ENCODE results near the gene PUM1. TPM values are rescaled to one million over a fixed set of nuclear protein-coding genes. Genes with fewer than 3 reads are reported as not detected.

Gene PUM1
- total RNA-seq, 1 experiment from 2014 or later = 109 TPM

DNA sequence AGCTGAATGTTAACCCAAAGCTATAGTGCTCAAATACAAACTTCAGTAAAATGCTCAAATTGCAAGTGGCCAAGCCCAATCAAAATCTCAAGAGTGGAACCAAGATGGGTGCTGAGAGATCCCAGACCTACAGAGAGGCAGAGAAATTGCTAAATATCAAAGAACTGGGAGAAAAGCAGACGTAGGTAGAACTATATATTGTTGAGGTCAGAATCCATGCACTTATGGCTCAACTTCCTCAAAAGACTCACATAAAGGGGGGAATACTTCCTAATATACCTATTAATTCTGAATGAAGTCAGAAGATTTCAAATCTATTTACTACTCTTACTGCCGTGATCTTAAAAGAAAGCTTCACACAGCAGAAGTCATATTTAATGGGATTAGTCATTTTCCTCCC, 65.2 kb downstream of the PUM1 start:
- Histone ChIP-seq H3K9me3 (ENCODE audit: control insufficient read depth, insufficient read depth, low read depth, low read length) (no peaks in the 10 kb centered on the region), H3K4me3 (ENCODE audit: low read depth in 2 of 2, low read length in 2 of 2) (no peak overlapping the region), H3K27me3 (ENCODE audit: control insufficient read depth, insufficient read depth, low read length) (no peaks in the 10 kb centered on the region), H3K4me1 (ENCODE audit: control insufficient read depth, insufficient read depth, low read length) (no peaks in the 10 kb centered on the region), H3K27ac (ENCODE audit: low read length) (no peak overlapping the region), H3K36me3 (ENCODE audit: control insufficient read depth, insufficient read depth, low read length) (peaks cover 24% of the 10 kb centered on the region)
- no peak for ATAC-seq
- in situ Hi-C loops (cut with HindIII; ENCODE audit: low pct_unique_long_range_greater_than_20kb, low sequenced_read_pairs) (no loop called here), intact Hi-C loops (cut with micrococcal nuclease; ENCODE audit: unreplicated experiment) (no loop called here)
- TF ChIP-seq TCF7L2 (IDR thresholded peaks at IDR 0.05; ENCODE audit: low read depth, low read length) (no peak), SIN3A (IDR thresholded peaks at IDR 0.05; ENCODE audit: borderline replicate concordance, insufficient read depth, low read depth, low read length) (no peak), POLR2AphosphoS5 (IDR thresholded peaks at IDR 0.05; ENCODE audit: low read depth, low read length) (no peak)
- TF ChIP-seq, protein P1, sequence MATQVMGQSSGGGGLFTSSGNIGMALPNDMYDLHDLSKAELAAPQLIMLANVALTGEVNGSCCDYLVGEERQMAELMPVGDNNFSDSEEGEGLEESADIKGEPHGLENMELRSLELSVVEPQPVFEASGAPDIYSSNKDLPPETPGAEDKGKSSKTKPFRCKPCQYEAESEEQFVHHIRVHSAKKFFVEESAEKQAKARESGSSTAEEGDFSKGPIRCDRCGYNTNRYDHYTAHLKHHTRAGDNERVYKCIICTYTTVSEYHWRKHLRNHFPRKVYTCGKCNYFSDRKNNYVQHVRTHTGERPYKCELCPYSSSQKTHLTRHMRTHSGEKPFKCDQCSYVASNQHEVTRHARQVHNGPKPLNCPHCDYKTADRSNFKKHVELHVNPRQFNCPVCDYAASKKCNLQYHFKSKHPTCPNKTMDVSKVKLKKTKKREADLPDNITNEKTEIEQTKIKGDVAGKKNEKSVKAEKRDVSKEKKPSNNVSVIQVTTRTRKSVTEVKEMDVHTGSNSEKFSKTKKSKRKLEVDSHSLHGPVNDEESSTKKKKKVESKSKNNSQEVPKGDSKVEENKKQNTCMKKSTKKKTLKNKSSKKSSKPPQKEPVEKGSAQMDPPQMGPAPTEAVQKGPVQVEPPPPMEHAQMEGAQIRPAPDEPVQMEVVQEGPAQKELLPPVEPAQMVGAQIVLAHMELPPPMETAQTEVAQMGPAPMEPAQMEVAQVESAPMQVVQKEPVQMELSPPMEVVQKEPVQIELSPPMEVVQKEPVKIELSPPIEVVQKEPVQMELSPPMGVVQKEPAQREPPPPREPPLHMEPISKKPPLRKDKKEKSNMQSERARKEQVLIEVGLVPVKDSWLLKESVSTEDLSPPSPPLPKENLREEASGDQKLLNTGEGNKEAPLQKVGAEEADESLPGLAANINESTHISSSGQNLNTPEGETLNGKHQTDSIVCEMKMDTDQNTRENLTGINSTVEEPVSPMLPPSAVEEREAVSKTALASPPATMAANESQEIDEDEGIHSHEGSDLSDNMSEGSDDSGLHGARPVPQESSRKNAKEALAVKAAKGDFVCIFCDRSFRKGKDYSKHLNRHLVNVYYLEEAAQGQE (IDR thresholded peaks at IDR 0.05; ENCODE audit: insufficient read depth in 1 of 2, low read depth in 2 of 2, low read length in 1 of 2) = no peak
- TF ChIP-seq, protein P2, sequence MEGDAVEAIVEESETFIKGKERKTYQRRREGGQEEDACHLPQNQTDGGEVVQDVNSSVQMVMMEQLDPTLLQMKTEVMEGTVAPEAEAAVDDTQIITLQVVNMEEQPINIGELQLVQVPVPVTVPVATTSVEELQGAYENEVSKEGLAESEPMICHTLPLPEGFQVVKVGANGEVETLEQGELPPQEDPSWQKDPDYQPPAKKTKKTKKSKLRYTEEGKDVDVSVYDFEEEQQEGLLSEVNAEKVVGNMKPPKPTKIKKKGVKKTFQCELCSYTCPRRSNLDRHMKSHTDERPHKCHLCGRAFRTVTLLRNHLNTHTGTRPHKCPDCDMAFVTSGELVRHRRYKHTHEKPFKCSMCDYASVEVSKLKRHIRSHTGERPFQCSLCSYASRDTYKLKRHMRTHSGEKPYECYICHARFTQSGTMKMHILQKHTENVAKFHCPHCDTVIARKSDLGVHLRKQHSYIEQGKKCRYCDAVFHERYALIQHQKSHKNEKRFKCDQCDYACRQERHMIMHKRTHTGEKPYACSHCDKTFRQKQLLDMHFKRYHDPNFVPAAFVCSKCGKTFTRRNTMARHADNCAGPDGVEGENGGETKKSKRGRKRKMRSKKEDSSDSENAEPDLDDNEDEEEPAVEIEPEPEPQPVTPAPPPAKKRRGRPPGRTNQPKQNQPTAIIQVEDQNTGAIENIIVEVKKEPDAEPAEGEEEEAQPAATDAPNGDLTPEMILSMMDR (IDR thresholded peaks at IDR 0.05) = no peak
- CTCF ChIA-PET = no interaction called here
- POLR2A ChIA-PET = no interaction called here
- BruUV-seq (replicated peaks) = no TSS peak
- DNase-seq (ENCODE audit: low read depth, low spot score) = no peak

DNA sequence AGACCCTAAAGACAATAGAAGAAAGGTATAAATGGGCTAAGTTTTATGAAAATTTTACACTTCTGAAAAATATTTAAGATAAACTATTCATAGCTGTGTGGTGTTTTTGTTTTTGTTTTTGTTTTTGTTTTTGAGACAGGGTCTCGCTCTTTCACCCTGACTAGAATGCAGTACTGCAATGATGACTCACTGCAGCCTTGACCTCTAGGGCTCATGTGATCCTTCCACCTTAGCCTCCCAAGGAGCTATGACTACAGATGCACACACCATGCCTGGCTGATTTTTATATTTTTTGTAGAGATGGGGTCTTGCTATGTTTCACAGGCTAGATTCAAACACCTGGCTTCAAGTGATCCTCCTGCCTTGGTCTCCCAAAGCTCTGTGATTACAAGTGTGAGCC, 66.6 kb downstream of the PUM1 start:
- Histone ChIP-seq H3K27me3 (ENCODE audit: control insufficient read depth, insufficient read depth, low read length) (no peaks in the 10 kb centered on the region), H3K4me1 (ENCODE audit: control insufficient read depth, insufficient read depth, low read length) (no peaks in the 10 kb centered on the region), H3K36me3 (ENCODE audit: control insufficient read depth, insufficient read depth, low read length) (peaks cover 25% of the 10 kb centered on the region), H3K4me3 (ENCODE audit: low read depth in 2 of 2, low read length in 2 of 2) (no peak overlapping the region), H3K9me3 (ENCODE audit: control insufficient read depth, insufficient read depth, low read depth, low read length) (no peaks in the 10 kb centered on the region), H3K27ac (ENCODE audit: low read length) (no peak overlapping the region)
- TF ChIP-seq, protein P1 (IDR thresholded peaks at IDR 0.05; ENCODE audit: insufficient read depth in 1 of 2, low read depth in 2 of 2, low read length in 1 of 2) = no peak
- TF ChIP-seq TCF7L2 (IDR thresholded peaks at IDR 0.05; ENCODE audit: low read depth, low read length) = no peak
- TF ChIP-seq, protein P2 (IDR thresholded peaks at IDR 0.05) = no peak
- CTCF ChIA-PET = interaction anchor here (0.6 kb wide), 1 partner anchor 38 kb away, joined by 4 read pairs; no protein-coding TSS in a partner anchor
- no TSS peak for BruUV-seq (replicated peaks)
- no peak for DNase-seq (ENCODE audit: low read depth, low spot score)
- POLR2A ChIA-PET = no interaction called here
- in situ Hi-C loops (cut with HindIII; ENCODE audit: low pct_unique_long_range_greater_than_20kb, low sequenced_read_pairs) (no loop called here), intact Hi-C loops (cut with micrococcal nuclease; ENCODE audit: unreplicated experiment) (no loop called here)
- no peak for ATAC-seq

All from Panc1 (cell line).